H1 (cell line): Measurements from ENCODE around the gene LINC01488. TPM values are rescaled to one million over a fixed set of nuclear protein-coding genes. Genes with fewer than 3 reads are reported as not detected.

Source experiments
- CTCF ChIA-PET: fragments of 300-600 bp; sonication (Branson Sonifier 250); formaldehyde crosslinking; loops from one replicate; lab custom pipeline; 2021; ENCODE audit not compliant: partially characterized antibody; lab: Charles Lee
- POLR2A ChIA-PET: fragments of 300-600 bp; sonication (Branson Sonifier 250); formaldehyde crosslinking; loops from one replicate; lab custom pipeline; 2021; ENCODE audit warnings: inconsistent platforms; ENCODE audit not compliant: partially characterized antibody; lab: Charles Lee
- DNase-seq, 2 experiments: peaks; one replicate each; pipeline versions ENCODE4 v3.0.0 to v3.0.0-alpha.2; 2010 to 2022; ENCODE audit warnings: low spot score in 2 of 2, low read depth in 1 of 2, mixed read lengths in 1 of 2
- FAIRE-seq: peaks from 2 replicates; lab custom pipeline; 2011; peaks lifted over from hg19 to GRCh38; lab: Jason Lieb, UNC
- H2AFZ ChIP-seq: 2 replicates; pipeline ENCODE4 v1.8.1; 2012; ENCODE audit warnings: low read length, inconsistent platforms
- H2AK5ac ChIP-seq: 2 replicates; pipeline ENCODE4 v1.6.1; 2013; ENCODE audit warnings: low read depth, low read length
- H2BK120ac ChIP-seq: replicated peaks from 2 replicates; pipeline ENCODE3; 2013; ENCODE audit warnings: low read depth, low read length, inconsistent platforms
- H2BK12ac ChIP-seq: 2 replicates; pipeline ENCODE4 v1.6.1; 2013; ENCODE audit warnings: low read depth, low read length
- H2BK15ac ChIP-seq: 2 replicates; pipeline ENCODE4 v1.6.1; 2013; ENCODE audit warnings: low read length
- H2BK20ac ChIP-seq: 2 replicates; pipeline ENCODE4 v1.6.1; 2013; ENCODE audit warnings: low read length
- H2BK5ac ChIP-seq: 2 replicates; pipeline ENCODE4 v1.6.1; 2013; ENCODE audit warnings: low read depth, low read length
- H3K14ac ChIP-seq: 2 replicates; pipeline ENCODE4 v1.6.1; 2013; ENCODE audit warnings: inconsistent platforms; ENCODE audit not compliant: insufficient read length
- H3K18ac ChIP-seq: 2 replicates; pipeline ENCODE4 v1.6.1; 2013; ENCODE audit warnings: low read length; ENCODE audit errors: extremely low read depth
- H3K23ac ChIP-seq: 2 replicates; pipeline ENCODE4 v1.6.1; 2013; ENCODE audit warnings: inconsistent platforms; ENCODE audit not compliant: insufficient read length
- H3K23me2 ChIP-seq: 2 replicates; pipeline ENCODE4 v1.6.1; 2013; ENCODE audit warnings: low read depth, low read length
- H3K27ac ChIP-seq: 2 replicates; pipeline ENCODE4 v1.6.1; 2011; ENCODE audit warnings: low read depth, low read length, inconsistent platforms
- H3K27me3 ChIP-seq, 4 experiments: replicated peaks in 1 of 4; 1 replicate in 1 of 4; 2 replicates in 3 of 4; pipeline versions ENCODE4 v1.6.1 to v1.8.1; 2011 to 2013; ENCODE audit warnings: low read length in 3 of 4, mild to moderate bottlenecking in 3 of 4, inconsistent platforms in 2 of 4, mixed read lengths in 2 of 4, moderate library complexity in 1 of 4; ENCODE audit not compliant: control insufficient read depth in 3 of 4, insufficient read depth in 3 of 4; ENCODE audit errors: extremely low read depth in 1 of 4
- H3K36me3 ChIP-seq, 4 experiments: 2 replicates each; pipeline versions ENCODE4 v1.6.1 to v1.8.1; 2011 to 2013; ENCODE audit warnings: mild to moderate bottlenecking in 4 of 4, low read length in 3 of 4, moderate library complexity in 2 of 4, control low read depth in 1 of 4, inconsistent platforms in 1 of 4; ENCODE audit not compliant: insufficient read depth in 4 of 4, control insufficient read depth in 2 of 4
- H3K4ac ChIP-seq: replicated peaks from 2 replicates; pipeline ENCODE3; 2013; ENCODE audit warnings: low read length, low read depth, mixed read lengths, inconsistent platforms; ENCODE audit not compliant: insufficient read length
- H3K4me1 ChIP-seq, 4 experiments: replicated peaks in 1 of 4; 1 replicate in 1 of 4; 2 replicates in 3 of 4; pipeline versions ENCODE4 v1.6.1 to v1.8.1; 2011 to 2013; ENCODE audit warnings: low read length in 3 of 4, inconsistent platforms in 2 of 4, mixed read lengths in 1 of 4; ENCODE audit not compliant: insufficient read depth in 4 of 4, control insufficient read depth in 3 of 4
- H3K4me2 ChIP-seq, 2 experiments: 2 replicates each; pipeline versions ENCODE4 v1.6.1 to v1.8.1; 2011 to 2013; ENCODE audit warnings: low read depth in 2 of 2, low read length in 2 of 2, control low read depth in 1 of 2, inconsistent platforms in 1 of 2, mild to moderate bottlenecking in 1 of 2; ENCODE audit not compliant: insufficient read depth in 1 of 2
- H3K4me3 ChIP-seq, 4 experiments: fragments of 200-600, 300-600 bp in 1 of 4; sonication (generic), shearing (Covaris generic), sonication (Bioruptor Twin) in 1 of 4; 2 replicates each; pipeline versions ENCODE4 v1.5.1 to v1.8.1; 2011 to 2016; ENCODE audit warnings: low read length in 4 of 4, low read depth in 3 of 4, control low read depth in 2 of 4, inconsistent platforms in 2 of 4, mild to moderate bottlenecking in 2 of 4, mixed read lengths in 1 of 4, moderate library complexity in 1 of 4; ENCODE audit not compliant: insufficient read depth in 2 of 4; ENCODE audit errors: extremely low read depth in 1 of 4
- H3K56ac ChIP-seq: replicated peaks from 2 replicates; pipeline ENCODE3; 2013; ENCODE audit warnings: low read depth, mild to moderate bottlenecking, mixed read lengths, low read length, inconsistent platforms; ENCODE audit not compliant: insufficient read length
- H3K79me1 ChIP-seq: 2 replicates; pipeline ENCODE4 v1.6.1; 2013; ENCODE audit warnings: low read depth, low read length, control low read depth
- H3K79me2 ChIP-seq, 2 experiments: 2 replicates each; pipeline versions ENCODE4 v1.6.1 to v1.8.1; 2012 to 2013; ENCODE audit warnings: low read length in 2 of 2, mild to moderate bottlenecking in 2 of 2, inconsistent platforms in 1 of 2; ENCODE audit not compliant: insufficient read depth in 2 of 2, control insufficient read depth in 1 of 2
- H3K9ac ChIP-seq, 4 experiments: replicated peaks in 1 of 4; 1 replicate in 1 of 4; 2 replicates in 3 of 4; pipeline versions ENCODE4 v1.6.1 to v1.8.1; 2011 to 2013; ENCODE audit warnings: low read depth in 3 of 4, low read length in 3 of 4, control low read depth in 2 of 4, mild to moderate bottlenecking in 2 of 4, moderate library complexity in 2 of 4, inconsistent platforms in 1 of 4; ENCODE audit errors: extremely low read depth in 1 of 4
- H3K9me3 ChIP-seq, 2 experiments: 2 replicates each; pipeline versions ENCODE4 v1.6.1 to v1.8.1; 2012 to 2013; ENCODE audit warnings: mild to moderate bottlenecking in 2 of 2, moderate library complexity in 2 of 2, control low read depth in 1 of 2, inconsistent platforms in 1 of 2, low read depth in 1 of 2, low read length in 1 of 2, mixed read lengths in 1 of 2; ENCODE audit not compliant: insufficient read depth in 2 of 2
- H4K20me1 ChIP-seq, 2 experiments: replicated peaks in 1 of 2; 2 replicates each; pipeline versions ENCODE3 to v1.8.1; 2011 to 2013; ENCODE audit warnings: inconsistent platforms in 2 of 2, low read length in 2 of 2, mild to moderate bottlenecking in 1 of 2; ENCODE audit not compliant: insufficient read depth in 2 of 2, control insufficient read depth in 1 of 2
- H4K5ac ChIP-seq: 2 replicates; pipeline ENCODE4 v1.6.1; 2013; ENCODE audit warnings: low read length, low read depth, mixed read lengths, inconsistent platforms; ENCODE audit not compliant: insufficient read length
- H4K8ac ChIP-seq: 2 replicates; pipeline ENCODE4 v1.8.0; 2013; ENCODE audit warnings: mild to moderate bottlenecking, moderate library complexity, low read length, inconsistent platforms; ENCODE audit not compliant: insufficient read depth; ENCODE audit errors: extremely low read depth
- H4K91ac ChIP-seq: replicated peaks from 2 replicates; pipeline ENCODE3; 2013; ENCODE audit warnings: low read length, mixed read lengths, inconsistent platforms; ENCODE audit not compliant: insufficient read length
- ASH2L ChIP-seq: fragments of 200-600, 300-600 bp; sonication (generic); IDR thresholded peaks from one replicate; pipeline ENCODE4 v1.7.1; 2017; ENCODE audit warnings: low read length
- CEBPB ChIP-seq: IDR thresholded peaks from 2 replicates; pipeline ENCODE4 v1.6.1; 2012; ENCODE audit warnings: low read depth, low read length
- CHD2 ChIP-seq: IDR thresholded peaks from 2 replicates; pipeline ENCODE4 v1.6.1; 2012; ENCODE audit warnings: low read length, improper control_type of control experiment
- CTBP2 ChIP-seq: IDR thresholded peaks from 2 replicates; pipeline ENCODE4 v1.7.0; 2011; ENCODE audit warnings: borderline replicate concordance, mild to moderate bottlenecking, moderate library complexity, mixed read lengths, low read length; ENCODE audit not compliant: insufficient read depth, insufficient read length
- GTF2F1 ChIP-seq: IDR thresholded peaks from 2 replicates; pipeline ENCODE4 v1.6.1; 2012; ENCODE audit warnings: low read depth, low read length, improper control_type of control experiment, borderline replicate concordance
- KDM5A ChIP-seq: fragments of 200-600 bp; IDR thresholded peaks from 2 replicates; pipeline ENCODE4 v1.7.1; 2012; ENCODE audit warnings: mild to moderate bottlenecking, low read length, inconsistent platforms, mixed read lengths
- NANOG ChIP-seq: IDR thresholded peaks from 2 replicates; pipeline ENCODE4 v1.6.1; 2011; ENCODE audit warnings: low read length, low read depth, mild to moderate bottlenecking, inconsistent platforms; ENCODE audit not compliant: insufficient read depth, poor library complexity, severe bottlenecking
- SIN3A ChIP-seq, 2 experiments: IDR thresholded peaks in 1 of 2; conservative IDR thresholded peaks in 1 of 2; 2 replicates each; pipeline ENCODE4 v1.6.1; 2011 to 2012; ENCODE audit warnings: low read length in 2 of 2, improper control_type of control experiment in 1 of 2, low read depth in 1 of 2, mild to moderate bottlenecking in 1 of 2
- SP2 ChIP-seq: IDR thresholded peaks from 2 replicates; pipeline ENCODE4 v1.6.1; 2012; ENCODE audit warnings: mild to moderate bottlenecking, low read length, inconsistent platforms
- TAF7 ChIP-seq: optimal IDR thresholded peaks from 2 replicates; pipeline ENCODE3; 2011; ENCODE audit warnings: low read depth, mild to moderate bottlenecking, inconsistent platforms, low read length, moderate library complexity, borderline replicate concordance
- TBP ChIP-seq: IDR thresholded peaks from 2 replicates; pipeline ENCODE4 v1.6.1; 2011; ENCODE audit warnings: low read depth, low read length, improper control_type of control experiment
- WGBS, 2 experiments: shearing (Covaris generic) in 1 of 2; methylation state at CpG; one replicate each; pipeline versions ENCODE4 v1.1.6 to v1.1.7; 2013 to 2015; ENCODE audit warnings: low lambda C conversion rate in 2 of 2, mixed read lengths in 2 of 2, inconsistent platforms in 1 of 2, low coverage in 1 of 2, missing lambda C conversion rate in 1 of 2; ENCODE audit not compliant: insufficient replicate concordance in 2 of 2, insufficient coverage in 1 of 2, insufficient read length in 1 of 2; ENCODE audit errors: extremely low coverage in 1 of 2, missing lambda C conversion rate in 1 of 2; 5-methylcytosine and 5-hydroxymethylcytosine counted together
- polyA plus RNA-seq, 7 experiments: library from polyadenylated mRNA; depleted of rRNA in 3 of 7; stranded (reverse) in 5 of 7; unstranded in 2 of 7; fragments of >200 nt in 5 of 7; fragments of 200-250 nt in 2 of 7; gene quantifications; 1 replicate in 5 of 7; 2 replicates in 1 of 7; 4 replicates in 1 of 7; pipeline versions ENCODE4 v1.2.1 to v1.2.3, GENCODE V29; 2011 to 2013; ENCODE audit warnings: missing spikeins in 2 of 7, mixed read lengths in 2 of 7
- total RNA-seq: library from RNA; stranded (reverse); fragmentation: NEBNext Ultra II Directional; extraction: Animal tissue kit (Norgen Biotek cat#: 25700); gene quantifications from 2 replicates; pipeline ENCODE4 v1.2.1, GENCODE V29; 2021
- TF ChIP-seq, protein P1 (sequence below): IDR thresholded peaks from 2 replicates; pipeline ENCODE4 v1.6.1; 2012; ENCODE audit warnings: inconsistent platforms

LINC01488 gene
- total and polyA plus RNA-seq, 2 of the 8 experiments (the other 6 are each of a cell fraction or from before 2014, with no cell fraction given) = not detected

DNA sequence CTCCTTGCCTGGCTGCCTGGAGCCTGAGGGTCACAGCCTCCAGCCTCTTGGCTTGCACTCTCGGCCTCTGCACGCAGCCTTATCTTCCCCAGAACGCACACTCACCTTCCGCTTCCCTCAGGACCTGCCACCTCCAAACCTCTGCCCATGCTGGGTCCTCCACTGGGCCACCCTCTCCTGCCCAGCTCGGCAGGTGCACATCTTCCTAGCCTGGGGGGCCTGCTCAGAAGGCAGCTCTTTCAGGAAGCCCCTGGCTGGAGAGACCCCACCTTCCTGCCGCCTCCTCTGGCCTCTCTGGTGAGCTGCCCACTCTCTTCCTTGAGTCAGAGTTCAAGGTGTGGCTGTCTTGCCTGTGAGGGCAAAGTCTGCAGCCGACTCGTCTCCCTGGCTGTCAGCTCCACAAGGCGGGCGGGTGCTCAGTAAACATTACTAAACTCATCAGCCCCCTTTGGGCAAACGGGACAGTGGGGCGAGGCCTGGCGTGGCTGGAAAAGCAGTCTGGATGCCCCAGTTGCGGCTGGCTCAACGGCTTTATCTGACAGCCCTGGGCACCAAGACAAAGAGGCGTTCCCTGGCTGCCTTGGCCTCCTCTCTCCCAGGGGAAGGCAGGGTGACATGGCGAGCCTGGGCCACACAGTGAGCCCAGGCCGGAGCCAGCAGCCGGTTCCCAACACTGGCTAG is 1.7 kb upstream of the LINC01488 start:
- Histone ChIP-seq H4K20me1 (no peaks in the 10 kb centered on the region), H3K9me3 (no peaks in the 10 kb centered on the region), H3K27ac (no peak overlapping the region), H3K4me2 (no peak overlapping the region), H4K8ac (no peak overlapping the region), H3K4me1 (peaks cover 0 to 27% (median 18%) of the 10 kb centered on the region in 4 experiments; a peak in 6 of 7 replicates), H3K56ac (no peak overlapping the region), H3K18ac (no peak overlapping the region), H3K14ac (no peak overlapping the region), H3K4ac (no peak overlapping the region), H3K23ac (no peak overlapping the region), H2AFZ (no peak overlapping the region), H3K36me3 (no peaks in the 10 kb centered on the region), H3K27me3 (peaks cover 0 to 14% (median 6%) of the 10 kb centered on the region in 4 experiments; a peak in 5 of 7 replicates), H3K4me3 (no peak overlapping the region), H3K9ac (no peak overlapping the region), H4K91ac (no peak overlapping the region), H4K5ac (no peak overlapping the region), H3K79me1 (no peaks in the 10 kb centered on the region), H2BK20ac (no peak overlapping the region), H2BK12ac (no peak overlapping the region), H3K23me2 (peaks cover 7% of the 10 kb centered on the region; the same call in 1 of the 2 replicates), H3K79me2 (no peaks in the 10 kb centered on the region), H2AK5ac (no peak overlapping the region), H2BK120ac (no peak overlapping the region), H2BK15ac (no peak overlapping the region; the same call in 1 of the 2 replicates), H2BK5ac (peak overlapping the region; percentile 39; the same call in 1 of the 2 replicates)
- no peak for DNase-seq
- CTCF ChIA-PET = interaction anchor here (1.6 kb wide), 1 partner anchor 348 kb away, joined by 3 read pairs; no protein-coding TSS in a partner anchor
- FAIRE-seq = no peak
- POLR2A ChIA-PET = no interaction called here
- WGBS, 2 experiments = 79% methylated on average over 17 of the region's 19 CpGs; no CpG with 5 or more reads in 1 of the 2 experiments
- TF ChIP-seq GTF2F1 (no peak), KDM5A (no peak), ASH2L (no peak), CEBPB (no peak), SIN3A (conservative IDR thresholded peaks at IDR 0.05 in 1 of 2, IDR thresholded peaks at IDR 0.05 in 1 of 2; ENCODE audit: low read depth in 1 of 2, low read length in 2 of 2) (no peak), TBP (no peak), TAF7 (no peak), CTBP2 (no peak), CHD2 (no peak), SP2 (no peak), NANOG (no peak)
- TF ChIP-seq, protein P1, sequence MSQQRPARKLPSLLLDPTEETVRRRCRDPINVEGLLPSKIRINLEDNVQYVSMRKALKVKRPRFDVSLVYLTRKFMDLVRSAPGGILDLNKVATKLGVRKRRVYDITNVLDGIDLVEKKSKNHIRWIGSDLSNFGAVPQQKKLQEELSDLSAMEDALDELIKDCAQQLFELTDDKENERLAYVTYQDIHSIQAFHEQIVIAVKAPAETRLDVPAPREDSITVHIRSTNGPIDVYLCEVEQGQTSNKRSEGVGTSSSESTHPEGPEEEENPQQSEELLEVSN = no peak
